Osteocyte (in vitro differentiated cells): ENCODE results near the gene PCDHGB4. TPM values are rescaled to one million over a fixed set of nuclear protein-coding genes. Genes with fewer than 3 reads are reported as not detected.
A peak's percentile ranks its signal among the peaks of the same experiment; 100 is the strongest.
"Not testable (repeated sequence)": the region's sequence is repeated elsewhere in the genome, so short reads cannot be mapped to it uniquely, and the experiment has no call there.

Experiments used
- DNase-seq: peaks from one replicate; pipeline ENCODE4 v3.0.0; 2021; ENCODE audit warnings: mixed read lengths; ENCODE audit not compliant: unreplicated experiment; ENCODE audit errors: extremely low spot score
- H3K27ac Mint-ChIP-seq: one replicate; pipeline ENCODE4 v1.8.0; 2021; ENCODE audit warnings: mild to moderate bottlenecking, mixed read lengths; ENCODE audit not compliant: unreplicated experiment
- H3K27me3 Mint-ChIP-seq: one replicate; pipeline ENCODE4 v1.8.0; 2021; ENCODE audit warnings: mixed read lengths; ENCODE audit not compliant: unreplicated experiment
- H3K36me3 Mint-ChIP-seq: one replicate; pipeline ENCODE4 v1.8.0; 2021; ENCODE audit warnings: mixed read lengths; ENCODE audit not compliant: unreplicated experiment
- H3K4me1 Mint-ChIP-seq: one replicate; pipeline ENCODE4 v1.8.0; 2021; ENCODE audit warnings: mixed read lengths; ENCODE audit not compliant: unreplicated experiment
- H3K4me3 Mint-ChIP-seq: one replicate; pipeline ENCODE4 v1.8.0; 2021; ENCODE audit warnings: mild to moderate bottlenecking, moderate library complexity, mixed read lengths; ENCODE audit not compliant: unreplicated experiment
- H3K9me3 Mint-ChIP-seq: one replicate; pipeline ENCODE4 v1.8.0; 2021; ENCODE audit warnings: mixed read lengths; ENCODE audit not compliant: unreplicated experiment
- CTCF ChIP-seq: fragments of 200-600 bp; sonication (generic); IDR thresholded peaks from 2 replicates; pipeline ENCODE4 v1.5.0; 2021; ENCODE audit warnings: antibody characterized with exemption, mild to moderate bottlenecking, moderate library complexity
- total RNA-seq: library from RNA; stranded (reverse); gene quantifications from 2 replicates; pipeline ENCODE4 v1.2.1, GENCODE V29; 2021

PCDHGB4 gene
- total RNA-seq, 1 donor from 2014 or later: 10.8 TPM

DNA sequence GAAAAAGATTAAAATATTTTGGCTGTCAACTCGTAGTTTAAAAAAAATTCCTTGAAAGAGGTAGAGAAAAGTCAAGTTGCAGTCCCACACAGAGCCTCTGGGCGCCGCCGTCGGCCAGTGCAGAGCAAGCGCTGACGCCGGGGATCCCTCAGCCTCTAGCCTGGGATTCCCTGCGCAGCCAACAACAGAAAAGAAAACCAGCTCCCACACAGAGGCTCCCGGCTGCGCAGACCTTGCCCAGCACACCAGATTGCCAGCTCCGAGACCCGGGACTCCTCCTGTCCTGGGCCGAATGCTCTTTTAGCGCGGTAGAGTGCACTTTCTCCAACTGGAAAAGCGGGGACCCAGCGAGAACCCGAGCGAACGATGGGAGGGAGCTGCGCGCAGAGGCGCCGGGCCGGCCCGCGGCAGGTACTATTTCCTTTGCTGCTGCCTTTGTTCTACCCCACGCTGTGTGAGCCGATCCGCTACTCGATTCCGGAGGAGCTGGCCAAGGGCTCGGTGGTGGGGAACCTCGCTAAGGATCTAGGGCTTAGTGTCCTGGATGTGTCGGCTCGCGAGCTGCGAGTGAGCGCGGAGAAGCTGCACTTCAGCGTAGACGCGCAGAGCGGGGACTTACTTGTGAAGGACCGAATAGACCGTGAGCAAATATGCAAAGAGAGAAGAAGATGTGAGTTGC, 30.1 kb downstream of the PCDHGB4 start, which contains the start of gene PCDHGB7:
TSS of gene PCDHGB7 (plus strand) at position 184 of the 679 bp plus-strand sequence. CDS start at position 367, 183 bp downstream.
- peaks cover 37% of the 10 kb centered on the region for H3K9me3 Mint-ChIP-seq
- not testable (repeated sequence) for H3K4me1 Mint-ChIP-seq, DNase-seq, H3K27me3 Mint-ChIP-seq
- peak within 1 kb of the TSS; percentile 71 for H3K27ac Mint-ChIP-seq
- H3K4me3 Mint-ChIP-seq: peak within 1 kb of the TSS; percentile 38
- TF ChIP-seq CTCF: peak; percentile 32
- H3K36me3 Mint-ChIP-seq: peaks cover 71% of the 10 kb centered on the region

- H3K4me3 Mint-ChIP-seq: no peak overlapping the region
- H3K27ac Mint-ChIP-seq: no peak overlapping the region
- H3K4me1 Mint-ChIP-seq: no peaks in the 10 kb centered on the region
Measured at GRCh38 chr5:141419074-141419880, 31.8 kb downstream of the PCDHGB4 start.

GRCh38 chr5:141420855-141421488, 33.5 kb downstream of the PCDHGB4 start, which contains the start of gene PCDHGA11:
Gene PCDHGA11 (plus strand): TSS chr5:141421051. CDS start chr5:141421228, 177 bp downstream.
- Mint-ChIP-seq H3K4me3 (no peak within 1 kb of the TSS), H3K36me3 (peaks cover 63% of the 10 kb centered on the region), H3K27ac (no peak within 1 kb of the TSS), H3K27me3 (no peaks in the 10 kb centered on the region), H3K9me3 (peaks cover 36% of the 10 kb centered on the region), H3K4me1 (no peaks in the 10 kb centered on the region)
- no peak for TF ChIP-seq CTCF
- DNase-seq: no peak

More at GRCh38 chr5:141419074-141419880, 31.8 kb downstream of the PCDHGB4 start:
- TF ChIP-seq CTCF: no peak
- no peak for DNase-seq
- Mint-ChIP-seq H3K27me3 (no peaks in the 10 kb centered on the region), H3K9me3 (peaks cover 36% of the 10 kb centered on the region), H3K36me3 (peaks cover 64% of the 10 kb centered on the region)

- Mint-ChIP-seq H3K4me1 (no peaks in the 10 kb centered on the region), H3K9me3 (peaks cover 32% of the 10 kb centered on the region), H3K36me3 (peaks cover 62% of the 10 kb centered on the region), H3K27ac (no peak overlapping the region), H3K27me3 (no peaks in the 10 kb centered on the region), H3K4me3 (no peak overlapping the region)
- no peak for DNase-seq
- TF ChIP-seq CTCF: no peak
Measured at GRCh38 chr5:141421489-141421855, 34.0 kb downstream of the PCDHGB4 start.
